Glutamatergic neuron (in vitro differentiated cells): ENCODE results near the gene ANKRD2. TPM values are rescaled to one million over a fixed set of nuclear protein-coding genes. Genes with fewer than 3 reads are reported as not detected.
A peak's percentile ranks its signal among the peaks of the same experiment; 100 is the strongest.

ENCODE experiments used
- DNase-seq: peaks from one replicate; pipeline ENCODE4 v3.0.0; 2022
- H3K27ac Mint-ChIP-seq: one replicate; pipeline ENCODE4 v1.8.0; 2020; ENCODE audit warnings: mild to moderate bottlenecking, mixed read lengths, inconsistent platforms; ENCODE audit not compliant: unreplicated experiment
- H3K27me3 Mint-ChIP-seq: one replicate; pipeline ENCODE4 v1.8.0; 2020; ENCODE audit warnings: mild to moderate bottlenecking, moderate library complexity, mixed read lengths, inconsistent platforms; ENCODE audit not compliant: unreplicated experiment
- H3K36me3 Mint-ChIP-seq: one replicate; pipeline ENCODE4 v1.8.0; 2020; ENCODE audit warnings: mild to moderate bottlenecking, mixed read lengths, inconsistent platforms; ENCODE audit not compliant: unreplicated experiment
- H3K4me1 Mint-ChIP-seq: one replicate; pipeline ENCODE4 v1.8.0; 2020; ENCODE audit warnings: mild to moderate bottlenecking, low read depth, mixed read lengths, inconsistent platforms; ENCODE audit not compliant: unreplicated experiment
- H3K4me3 Mint-ChIP-seq: one replicate; pipeline ENCODE4 v1.8.0; 2020; ENCODE audit warnings: mild to moderate bottlenecking, mixed read lengths, inconsistent platforms; ENCODE audit not compliant: unreplicated experiment
- H3K9me3 Mint-ChIP-seq: one replicate; pipeline ENCODE4 v1.8.0; 2020; ENCODE audit warnings: mild to moderate bottlenecking, moderate library complexity, mixed read lengths, inconsistent platforms; ENCODE audit not compliant: unreplicated experiment
- total RNA-seq: library from RNA; stranded (reverse); fragmentation: NEBNext Ultra II Directional; extraction: Animal tissue kit (Norgen Biotek cat#: 25700); gene quantifications from one replicate; pipeline ENCODE4 v1.2.1, GENCODE V29; 2021; ENCODE audit not compliant: unreplicated experiment
- TF ChIP-seq, protein P1 (sequence below): fragments of 200-600 bp; sonication (generic); IDR thresholded peaks from one replicate; pipeline ENCODE4 v1.5.0; 2021; ENCODE audit not compliant: partially characterized antibody, unreplicated experiment

ANKRD2 gene
- total RNA-seq, 1 donor from 2014 or later = not detected

DNA sequence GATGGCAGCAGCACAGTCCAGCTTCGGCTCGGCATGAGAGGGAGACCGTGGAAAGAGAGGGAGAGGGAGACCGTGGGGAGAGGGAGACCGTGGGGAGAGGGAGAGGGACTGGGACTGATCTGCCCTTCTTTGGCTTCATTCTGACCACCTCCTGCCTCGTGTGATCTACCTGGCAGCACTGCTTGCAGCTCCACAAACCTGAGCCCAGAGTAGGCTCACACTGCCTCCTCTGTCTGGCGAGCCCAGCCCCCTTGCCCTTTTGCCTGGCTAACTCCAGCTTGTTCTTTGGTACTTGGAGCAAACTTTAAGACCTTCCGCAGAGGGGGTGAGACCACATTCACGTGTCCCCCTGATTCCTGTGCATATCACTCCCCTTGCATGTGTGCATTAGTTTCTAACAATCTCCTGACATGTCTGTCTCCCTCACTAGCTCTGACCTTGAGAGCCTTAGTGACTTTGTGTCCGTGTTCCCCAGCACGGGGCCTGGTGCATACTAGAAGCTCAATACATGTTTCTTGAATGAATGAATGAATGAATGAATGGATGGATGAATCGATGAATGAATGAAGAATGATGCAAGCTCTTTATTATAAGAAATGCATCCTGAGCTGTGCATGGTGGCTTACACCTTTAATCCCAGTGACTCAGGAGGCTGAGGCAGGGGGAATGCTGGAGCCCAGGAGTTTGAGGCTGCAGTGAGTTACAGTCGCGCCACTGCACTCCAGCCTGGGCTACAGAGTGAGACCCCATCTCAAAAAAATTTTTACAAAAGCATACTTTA is 42.7 kb upstream of the ANKRD2 start:
- H3K4me3 Mint-ChIP-seq = peak overlapping the region; percentile 4
- H3K9me3 Mint-ChIP-seq = peaks cover 6% of the 10 kb centered on the region
- H3K36me3 Mint-ChIP-seq = peaks cover 6% of the 10 kb centered on the region
- H3K27ac Mint-ChIP-seq = peak overlapping the region; percentile 19
- H3K4me1 Mint-ChIP-seq = peaks cover 6% of the 10 kb centered on the region
- DNase-seq = no peak
- H3K27me3 Mint-ChIP-seq = peaks cover 3% of the 10 kb centered on the region
- TF ChIP-seq, protein P1, sequence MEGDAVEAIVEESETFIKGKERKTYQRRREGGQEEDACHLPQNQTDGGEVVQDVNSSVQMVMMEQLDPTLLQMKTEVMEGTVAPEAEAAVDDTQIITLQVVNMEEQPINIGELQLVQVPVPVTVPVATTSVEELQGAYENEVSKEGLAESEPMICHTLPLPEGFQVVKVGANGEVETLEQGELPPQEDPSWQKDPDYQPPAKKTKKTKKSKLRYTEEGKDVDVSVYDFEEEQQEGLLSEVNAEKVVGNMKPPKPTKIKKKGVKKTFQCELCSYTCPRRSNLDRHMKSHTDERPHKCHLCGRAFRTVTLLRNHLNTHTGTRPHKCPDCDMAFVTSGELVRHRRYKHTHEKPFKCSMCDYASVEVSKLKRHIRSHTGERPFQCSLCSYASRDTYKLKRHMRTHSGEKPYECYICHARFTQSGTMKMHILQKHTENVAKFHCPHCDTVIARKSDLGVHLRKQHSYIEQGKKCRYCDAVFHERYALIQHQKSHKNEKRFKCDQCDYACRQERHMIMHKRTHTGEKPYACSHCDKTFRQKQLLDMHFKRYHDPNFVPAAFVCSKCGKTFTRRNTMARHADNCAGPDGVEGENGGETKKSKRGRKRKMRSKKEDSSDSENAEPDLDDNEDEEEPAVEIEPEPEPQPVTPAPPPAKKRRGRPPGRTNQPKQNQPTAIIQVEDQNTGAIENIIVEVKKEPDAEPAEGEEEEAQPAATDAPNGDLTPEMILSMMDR = no peak

GRCh38 chr10:97531401-97531986 is 41.1 kb upstream of the ANKRD2 start:
- Mint-ChIP-seq H3K36me3 (peaks cover 6% of the 10 kb centered on the region), H3K9me3 (peaks cover 6% of the 10 kb centered on the region), H3K27me3 (peaks cover 3% of the 10 kb centered on the region), H3K4me3 (no peak overlapping the region), H3K27ac (peak overlapping the region; percentile 22), H3K4me1 (peaks cover 4% of the 10 kb centered on the region)
- TF ChIP-seq, protein P1 = no peak
- DNase-seq = no peak

- Mint-ChIP-seq H3K4me3 (no peak overlapping the region), H3K27ac (no peak overlapping the region), H3K4me1 (peaks cover 4% of the 10 kb centered on the region), H3K36me3 (peaks cover 6% of the 10 kb centered on the region), H3K9me3 (peaks cover 6% of the 10 kb centered on the region), H3K27me3 (peaks cover 3% of the 10 kb centered on the region)
- TF ChIP-seq, protein P1 = no peak
- peak; percentile 71 for DNase-seq
These were observed 39.5 kb upstream of the ANKRD2 start for GRCh38 chr10:97532935-97533671.

- H3K27me3 Mint-ChIP-seq = peaks cover 5% of the 10 kb centered on the region
- no peak for DNase-seq
- H3K36me3 Mint-ChIP-seq = peaks cover 6% of the 10 kb centered on the region
- TF ChIP-seq, protein P1 = no peak
- no peak overlapping the region for H3K27ac Mint-ChIP-seq
- H3K4me1 Mint-ChIP-seq = peaks cover 4% of the 10 kb centered on the region
- no peak overlapping the region for H3K4me3 Mint-ChIP-seq
- H3K9me3 Mint-ChIP-seq = peaks cover 6% of the 10 kb centered on the region
These were observed 38.7 kb upstream of the ANKRD2 start for GRCh38 chr10:97533888-97534287.
